Measurements from ENCODE around the gene ARMC9.

The ARMC9 gene

GRCh38 chr2:231298091-231298490, 99.7 kb downstream of the ARMC9 start:
- TF ChIP-seq TOX (CRISPR knock-in tag; IDR thresholded peaks at IDR 0.05; ENCODE audit: borderline replicate concordance) (no peak), CSRNP3 (CRISPR knock-in tag; IDR thresholded peaks at IDR 0.05) (no peak), SNAI2 (CRISPR knock-in tag; IDR thresholded peaks at IDR 0.05) (no peak), PATZ1 (CRISPR knock-in tag; IDR thresholded peaks at IDR 0.05; ENCODE audit: borderline replicate concordance) (no peak), ZNF565 (CRISPR knock-in tag; conservative IDR thresholded peaks at IDR 0.05; ENCODE audit: low read depth) (no peak), ESRRG (CRISPR knock-in tag; IDR thresholded peaks at IDR 0.05) (no peak), ZFP3 (CRISPR knock-in tag; IDR thresholded peaks at IDR 0.05) (no peak), ISL1 (CRISPR knock-in tag; IDR thresholded peaks at IDR 0.05) (no peak), ZFP30 (CRISPR knock-in tag; IDR thresholded peaks at IDR 0.05) (no peak), PPARA (CRISPR knock-in tag; IDR thresholded peaks at IDR 0.05; ENCODE audit: borderline replicate concordance) (no peak), ARNTL (CRISPR knock-in tag; IDR thresholded peaks at IDR 0.05; ENCODE audit: borderline replicate concordance, low read depth) (no peak), OSR1 (CRISPR knock-in tag; IDR thresholded peaks at IDR 0.05) (no peak), ZNF70 (CRISPR knock-in tag; IDR thresholded peaks at IDR 0.05) (no peak), ZNF8 (CRISPR knock-in tag; IDR thresholded peaks at IDR 0.05) (no peak), TCF4 (CRISPR knock-in tag; IDR thresholded peaks at IDR 0.05; ENCODE audit: borderline replicate concordance) (no peak), ZC3H10 (CRISPR knock-in tag; IDR thresholded peaks at IDR 0.05) (no peak), GLIS3 (CRISPR knock-in tag; IDR thresholded peaks at IDR 0.05) (no peak), BACH2 (CRISPR knock-in tag; IDR thresholded peaks at IDR 0.05; ENCODE audit: borderline replicate concordance) (no peak), RARB (CRISPR knock-in tag; IDR thresholded peaks at IDR 0.05) (no peak), POU6F1 (CRISPR knock-in tag; IDR thresholded peaks at IDR 0.05; ENCODE audit: borderline replicate concordance, low read depth) (no peak)
- no peak for ATAC-seq

- ATAC-seq, result no peak
- TF ChIP-seq ZNF565 (CRISPR knock-in tag; conservative IDR thresholded peaks at IDR 0.05; ENCODE audit: low read depth), result no peak
- TF ChIP-seq BACH2 (CRISPR knock-in tag; IDR thresholded peaks at IDR 0.05; ENCODE audit: borderline replicate concordance), result no peak
- TF ChIP-seq ZFP30 (CRISPR knock-in tag; IDR thresholded peaks at IDR 0.05), result no peak
- TF ChIP-seq ISL1 (CRISPR knock-in tag; IDR thresholded peaks at IDR 0.05), result no peak
- TF ChIP-seq CSRNP3 (CRISPR knock-in tag; IDR thresholded peaks at IDR 0.05), result no peak
- no peak for TF ChIP-seq ZC3H10 (CRISPR knock-in tag; IDR thresholded peaks at IDR 0.05)
- no peak for TF ChIP-seq SNAI2 (CRISPR knock-in tag; IDR thresholded peaks at IDR 0.05)
- TF ChIP-seq ZNF70 (CRISPR knock-in tag; IDR thresholded peaks at IDR 0.05), result no peak
- TF ChIP-seq TOX (CRISPR knock-in tag; IDR thresholded peaks at IDR 0.05; ENCODE audit: borderline replicate concordance), result no peak
- no peak for TF ChIP-seq ARNTL (CRISPR knock-in tag; IDR thresholded peaks at IDR 0.05; ENCODE audit: borderline replicate concordance, low read depth)
- TF ChIP-seq POU6F1 (CRISPR knock-in tag; IDR thresholded peaks at IDR 0.05; ENCODE audit: borderline replicate concordance, low read depth), result no peak
These were observed 100.8 kb downstream of the ARMC9 start for GRCh38 chr2:231299267-231299666.

GRCh38 chr2:231300020-231300721, 101.7 kb downstream of the ARMC9 start:
- no peak for ATAC-seq
- TF ChIP-seq TOX (CRISPR knock-in tag; IDR thresholded peaks at IDR 0.05; ENCODE audit: borderline replicate concordance) (no peak), ZFP30 (CRISPR knock-in tag; IDR thresholded peaks at IDR 0.05) (no peak), TSHZ2 (CRISPR knock-in tag; IDR thresholded peaks at IDR 0.05) (no peak), ZFP3 (CRISPR knock-in tag; IDR thresholded peaks at IDR 0.05) (no peak), ARNTL (CRISPR knock-in tag; IDR thresholded peaks at IDR 0.05; ENCODE audit: borderline replicate concordance, low read depth) (no peak), ESRRG (CRISPR knock-in tag; IDR thresholded peaks at IDR 0.05) (no peak), ZNF565 (CRISPR knock-in tag; conservative IDR thresholded peaks at IDR 0.05; ENCODE audit: low read depth) (no peak), ZC3H10 (CRISPR knock-in tag; IDR thresholded peaks at IDR 0.05) (no peak), PATZ1 (CRISPR knock-in tag; IDR thresholded peaks at IDR 0.05; ENCODE audit: borderline replicate concordance) (no peak), SNAI2 (CRISPR knock-in tag; IDR thresholded peaks at IDR 0.05) (no peak)
